ENCODE measurements around the gene NTF3.
"Not testable (repeated sequence)": the region's sequence is repeated elsewhere in the genome, so short reads cannot be mapped to it uniquely, and the experiment has no call there.

NTF3 gene

GRCh38 chr12:5534426-5535199, 102.7 kb downstream of the NTF3 start:
- DNase-seq (ENCODE audit: low spot score) = no peak

DNA sequence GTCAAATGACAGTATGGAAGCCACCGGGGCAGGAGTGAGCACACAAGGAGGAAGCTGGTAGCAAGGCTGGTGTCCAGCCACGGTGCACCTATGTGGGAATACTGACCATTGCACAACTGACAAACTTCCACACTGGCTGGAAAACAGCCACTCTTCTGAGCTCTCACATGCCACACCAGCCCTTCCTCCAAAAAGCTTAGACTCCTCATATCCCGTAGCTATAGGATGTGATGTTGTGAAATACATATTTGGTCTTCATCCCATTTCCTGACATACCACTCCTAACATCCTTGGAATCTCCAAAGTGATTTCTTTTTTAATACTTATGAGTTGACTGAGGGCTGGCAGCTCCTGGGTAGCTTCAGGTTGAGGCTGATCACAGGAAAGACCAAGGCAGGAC, 103.6 kb downstream of the NTF3 start:
- no peak for DNase-seq (ENCODE audit: low spot score)

GRCh38 chr12:5537026-5537615, 105.2 kb downstream of the NTF3 start:
- not testable (repeated sequence) for DNase-seq (ENCODE audit: low spot score)

DNA sequence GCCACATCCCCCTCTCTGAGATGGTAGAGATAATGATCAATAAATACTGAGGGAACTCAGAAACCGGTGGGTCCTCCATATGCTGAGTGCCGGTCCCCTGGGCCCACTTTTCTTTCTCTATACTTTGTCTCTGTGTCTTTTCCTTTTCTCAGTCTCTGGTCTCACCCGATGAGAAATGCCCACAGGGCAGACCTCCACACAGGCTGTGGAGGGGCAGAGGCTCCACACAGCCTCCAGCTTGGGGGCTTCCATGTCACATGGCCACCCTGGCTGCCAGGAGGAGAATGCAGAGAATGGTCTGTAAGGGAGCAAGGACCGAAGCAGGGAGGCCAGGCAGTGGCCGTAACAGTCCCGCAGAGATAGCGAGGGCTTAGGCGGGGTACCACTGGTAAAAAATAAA, 105.9 kb downstream of the NTF3 start:
- no peak for DNase-seq (ENCODE audit: low spot score)

Measured in ecto neural progenitor cell (in vitro differentiated cells).